Measurements from ENCODE around the gene PRKCA.

PRKCA gene

GRCh38 chr17:66425756-66426396 is 123.5 kb downstream of the PRKCA start:
- 0 out of 2 replicates have a peak, but pooled peaks cover 2% of the 10 kb centered on the region for H3K79me2 ChIP-seq (ENCODE audit: control insufficient read depth, low read length)
- no peaks in the 10 kb centered on the region for H3F3A ChIP-seq (ENCODE audit: control insufficient read depth, insufficient read depth)
- H4K20me1 ChIP-seq (ENCODE audit: control insufficient read depth, insufficient read depth, low read depth, low read length) = no peaks in the 10 kb centered on the region
- no peak for TF ChIP-seq EZH2phosphoT487 (IDR thresholded peaks at IDR 0.05; ENCODE audit: borderline replicate concordance, low read length)
- TF ChIP-seq, protein P1, sequence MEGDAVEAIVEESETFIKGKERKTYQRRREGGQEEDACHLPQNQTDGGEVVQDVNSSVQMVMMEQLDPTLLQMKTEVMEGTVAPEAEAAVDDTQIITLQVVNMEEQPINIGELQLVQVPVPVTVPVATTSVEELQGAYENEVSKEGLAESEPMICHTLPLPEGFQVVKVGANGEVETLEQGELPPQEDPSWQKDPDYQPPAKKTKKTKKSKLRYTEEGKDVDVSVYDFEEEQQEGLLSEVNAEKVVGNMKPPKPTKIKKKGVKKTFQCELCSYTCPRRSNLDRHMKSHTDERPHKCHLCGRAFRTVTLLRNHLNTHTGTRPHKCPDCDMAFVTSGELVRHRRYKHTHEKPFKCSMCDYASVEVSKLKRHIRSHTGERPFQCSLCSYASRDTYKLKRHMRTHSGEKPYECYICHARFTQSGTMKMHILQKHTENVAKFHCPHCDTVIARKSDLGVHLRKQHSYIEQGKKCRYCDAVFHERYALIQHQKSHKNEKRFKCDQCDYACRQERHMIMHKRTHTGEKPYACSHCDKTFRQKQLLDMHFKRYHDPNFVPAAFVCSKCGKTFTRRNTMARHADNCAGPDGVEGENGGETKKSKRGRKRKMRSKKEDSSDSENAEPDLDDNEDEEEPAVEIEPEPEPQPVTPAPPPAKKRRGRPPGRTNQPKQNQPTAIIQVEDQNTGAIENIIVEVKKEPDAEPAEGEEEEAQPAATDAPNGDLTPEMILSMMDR (IDR thresholded peaks at IDR 0.05; ENCODE audit: low read depth, low read length, poor library complexity, severe bottlenecking) = no peak
- H3K4me1 ChIP-seq (ENCODE audit: control insufficient read depth, low read length) = peaks cover 26% of the 10 kb centered on the region
- no peaks in the 10 kb centered on the region for H3K36me3 ChIP-seq (ENCODE audit: control insufficient read depth, low read length)
- peak overlapping the region; percentile 15; the same call in 1 of the 2 replicates for H3K4me2 ChIP-seq (ENCODE audit: low read length)
- H3K27ac ChIP-seq (ENCODE audit: low read depth, low read length) = no peak overlapping the region
- H3K4me3 ChIP-seq (ENCODE audit: low read length) = no peak overlapping the region
- no peaks in the 10 kb centered on the region for H3K9me3 ChIP-seq (ENCODE audit: control insufficient read depth, insufficient read depth, low read length)
- H3K27me3 ChIP-seq (ENCODE audit: control insufficient read depth, low read length) = no peaks in the 10 kb centered on the region
- H3K9me2 ChIP-seq (replicated peaks; ENCODE audit: control insufficient read depth, low read length) = no peaks in the 10 kb centered on the region

DNA sequence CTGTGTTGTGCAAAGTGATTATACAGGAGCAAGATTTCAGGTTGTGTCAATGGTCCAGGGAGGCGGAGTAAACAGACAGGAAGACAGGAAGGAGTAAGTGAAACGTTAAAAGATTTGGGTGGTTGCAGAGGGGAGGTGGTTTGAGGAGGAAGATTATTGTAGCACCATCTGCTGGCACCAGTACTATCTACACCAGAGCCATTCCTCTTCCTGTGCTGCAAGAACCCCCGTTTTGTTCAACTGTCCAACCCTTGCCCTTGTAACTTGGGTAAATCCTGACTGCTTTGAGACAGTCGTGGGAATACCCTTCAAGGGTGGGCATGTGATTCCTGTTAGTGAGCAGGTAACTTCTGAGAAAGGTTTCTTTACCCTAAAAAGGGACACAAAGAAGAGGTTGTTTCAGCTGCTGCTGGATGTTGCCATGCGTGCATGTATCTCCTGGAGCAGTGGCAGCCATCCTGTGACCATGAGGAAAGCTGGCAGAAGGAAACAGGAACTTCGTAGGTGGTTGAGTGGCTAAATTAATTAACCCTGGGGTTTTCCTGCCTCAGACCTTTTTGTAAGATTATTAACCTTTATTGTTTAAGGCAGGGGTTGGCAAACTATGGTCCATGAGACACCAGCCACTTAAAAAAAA is 124.1 kb downstream of the PRKCA start:
- Histone ChIP-seq H3K4me1 (ENCODE audit: control insufficient read depth, low read length) (peaks cover 26% of the 10 kb centered on the region), H3K79me2 (ENCODE audit: control insufficient read depth, low read length) (0 out of 2 replicates have a peak, but pooled peaks cover 2% of the 10 kb centered on the region), H3K27me3 (ENCODE audit: control insufficient read depth, low read length) (no peaks in the 10 kb centered on the region), H3F3A (ENCODE audit: control insufficient read depth, insufficient read depth) (no peaks in the 10 kb centered on the region), H3K27ac (ENCODE audit: low read depth, low read length) (no peak overlapping the region), H3K4me2 (ENCODE audit: low read length) (peak overlapping the region; percentile 15; the same call in 1 of the 2 replicates), H3K36me3 (ENCODE audit: control insufficient read depth, low read length) (no peaks in the 10 kb centered on the region), H3K9me2 (replicated peaks; ENCODE audit: control insufficient read depth, low read length) (no peaks in the 10 kb centered on the region), H3K4me3 (ENCODE audit: low read length) (no peak overlapping the region), H4K20me1 (ENCODE audit: control insufficient read depth, insufficient read depth, low read depth, low read length) (no peaks in the 10 kb centered on the region), H3K9me3 (ENCODE audit: control insufficient read depth, insufficient read depth, low read length) (no peaks in the 10 kb centered on the region)
- no peak for TF ChIP-seq EZH2phosphoT487 (IDR thresholded peaks at IDR 0.05; ENCODE audit: borderline replicate concordance, low read length)
- TF ChIP-seq, protein P1 (IDR thresholded peaks at IDR 0.05; ENCODE audit: low read depth, low read length, poor library complexity, severe bottlenecking) = peak; percentile 71

DNA sequence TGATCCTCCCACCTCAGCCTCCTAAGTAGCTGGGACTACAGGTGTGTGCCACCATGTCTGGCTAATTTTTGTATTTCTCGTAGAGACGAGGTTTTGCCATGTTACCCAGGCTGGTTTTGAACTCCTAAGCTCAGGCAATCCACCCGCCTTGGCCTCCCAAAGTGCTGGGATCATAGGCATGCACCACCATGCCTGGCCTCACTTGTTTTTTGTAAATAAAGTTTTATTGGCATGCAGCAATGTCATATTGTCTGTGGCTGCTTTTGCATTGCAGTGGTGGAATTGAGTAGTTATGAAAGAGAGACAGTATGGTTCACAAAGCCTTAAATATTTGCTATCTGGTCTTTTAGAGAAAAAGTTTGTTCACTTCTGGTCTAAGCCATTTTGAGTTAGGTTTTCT is 124.7 kb downstream of the PRKCA start:
- 0 out of 2 replicates have a peak, but pooled peaks cover 2% of the 10 kb centered on the region for H3K79me2 ChIP-seq (ENCODE audit: control insufficient read depth, low read length)
- TF ChIP-seq, protein P1 (IDR thresholded peaks at IDR 0.05; ENCODE audit: low read depth, low read length, poor library complexity, severe bottlenecking) = no peak
- TF ChIP-seq EZH2phosphoT487 (IDR thresholded peaks at IDR 0.05; ENCODE audit: borderline replicate concordance, low read length) = no peak
- H3K27me3 ChIP-seq (ENCODE audit: control insufficient read depth, low read length) = no peaks in the 10 kb centered on the region
- H3K4me1 ChIP-seq (ENCODE audit: control insufficient read depth, low read length) = peaks cover 26% of the 10 kb centered on the region
- H3K9me3 ChIP-seq (ENCODE audit: control insufficient read depth, insufficient read depth, low read length) = no peaks in the 10 kb centered on the region
- H3K9me2 ChIP-seq (replicated peaks; ENCODE audit: control insufficient read depth, low read length) = no peaks in the 10 kb centered on the region
- H4K20me1 ChIP-seq (ENCODE audit: control insufficient read depth, insufficient read depth, low read depth, low read length) = no peaks in the 10 kb centered on the region
- no peak overlapping the region for H3K4me2 ChIP-seq (ENCODE audit: low read length)
- no peak overlapping the region for H3K4me3 ChIP-seq (ENCODE audit: low read length)
- H3K36me3 ChIP-seq (ENCODE audit: control insufficient read depth, low read length) = no peaks in the 10 kb centered on the region
- H3F3A ChIP-seq (ENCODE audit: control insufficient read depth, insufficient read depth) = no peaks in the 10 kb centered on the region
- H3K27ac ChIP-seq (ENCODE audit: low read depth, low read length) = no peak overlapping the region

Data from DOHH2 (cell line).